MCF 10A (cell line): ENCODE results near the gene PAQR6. TPM values are rescaled to one million over a fixed set of nuclear protein-coding genes. Genes with fewer than 3 reads are reported as not detected.
A peak's percentile ranks its signal among the peaks of the same experiment; 100 is the strongest.
"Not testable (repeated sequence)": the region's sequence is repeated elsewhere in the genome, so short reads cannot be mapped to it uniquely, and the experiment has no call there.

Experiments used
- BruUV-seq: library from RNA; stranded (reverse); fragments of 400-500 nt; replicated peaks from 2 replicates; lab custom pipeline; 2021; lab: Mats Ljungman, UMichigan
- CTCF ChIA-PET: fragments of 300-600 bp; sonication (Branson Sonifier 250); formaldehyde crosslinking; extraction: SDS; loops from one replicate; lab custom pipeline; 2021; ENCODE audit warnings: antibody characterized with exemption, inconsistent platforms; lab: Yijun Ruan, JAX
- POLR2A ChIA-PET: fragments of 300-600, 350-650 bp; sonication (Branson Sonifier 250); formaldehyde crosslinking; extraction: SDS; loops from one replicate; lab custom pipeline; 2020; ENCODE audit warnings: antibody characterized with exemption, inconsistent platforms; lab: Yijun Ruan, JAX
- DNase-seq: peaks from one replicate; pipeline ENCODE4 v3.0.0-alpha.2; 2018; ENCODE audit not compliant: unreplicated experiment
- H3K27ac Mint-ChIP-seq: one replicate; pipeline ENCODE4 v1.8.0; 2022; ENCODE audit warnings: mild to moderate bottlenecking, low read depth, mixed read lengths; ENCODE audit not compliant: unreplicated experiment
- H3K27me3 Mint-ChIP-seq: one replicate; pipeline ENCODE4 v1.8.0; 2022; ENCODE audit warnings: mixed read lengths; ENCODE audit not compliant: insufficient read depth, unreplicated experiment
- H3K36me3 Mint-ChIP-seq: one replicate; pipeline ENCODE4 v1.8.0; 2022; ENCODE audit warnings: mild to moderate bottlenecking, moderate library complexity, mixed read lengths; ENCODE audit not compliant: insufficient read depth, unreplicated experiment
- H3K4me1 Mint-ChIP-seq: one replicate; pipeline ENCODE4 v1.8.0; 2022; ENCODE audit warnings: mixed read lengths; ENCODE audit not compliant: insufficient read depth, unreplicated experiment
- H3K4me3 Mint-ChIP-seq: one replicate; pipeline ENCODE4 v1.8.0; 2022; ENCODE audit warnings: mild to moderate bottlenecking, moderate library complexity, mixed read lengths; ENCODE audit not compliant: unreplicated experiment
- H3K9me3 Mint-ChIP-seq: one replicate; pipeline ENCODE4 v1.8.0; 2022; ENCODE audit warnings: mixed read lengths; ENCODE audit not compliant: unreplicated experiment
- CTCF ChIP-seq: fragments of 200-600 bp; IDR thresholded peaks from one replicate; pipeline ENCODE4 v1.8.0; 2022; ENCODE audit warnings: antibody characterized with exemption, mild to moderate bottlenecking; ENCODE audit not compliant: unreplicated experiment
- intact Hi-C: fragments of 100-400 bp; cut with micrococcal nuclease; formaldehyde crosslinking; loops from 2 replicates; pipeline ENCODE4 v1.14.1; 2022
- total RNA-seq: library from RNA; stranded (reverse); gene quantifications from 2 replicates; pipeline ENCODE4 v1.2.3, GENCODE V29; 2022

Gene PAQR6
- total RNA-seq, 1 experiment from 2014 or later = 21.5 TPM

GRCh38 chr1:156225677-156226014 is 22.2 kb downstream of the PAQR6 start:
- ChIA-PET CTCF (interaction anchor here (0.6 to 22.6 kb wide), 45 partner anchors 8 to 292 kb away, joined by 3 to 524 read pairs (median 6); partner anchors contain the start of genes BGLAP, KHDC4, PAQR6 and PMF1), POLR2A (interaction anchor here (0.6 to 5.1 kb wide), 15 partner anchors 8 to 135 kb away, joined by 3 to 52 read pairs (median 3); partner anchors contain the start of genes PMF1 and SEMA4A)
- Mint-ChIP-seq H3K4me3 (no peak overlapping the region), H3K4me1 (peaks cover 27% of the 10 kb centered on the region), H3K27ac (peak overlapping the region; percentile 10), H3K27me3 (no peaks in the 10 kb centered on the region), H3K36me3 (peaks cover 58% of the 10 kb centered on the region), H3K9me3 (no peaks in the 10 kb centered on the region)
- no TSS peak for BruUV-seq
- TF ChIP-seq CTCF = no peak
- no peak for DNase-seq
- intact Hi-C loops = loop anchor here (1.0 kb wide), 3 partner anchors 79 to 135 kb away; no protein-coding TSS in a partner anchor

- ChIA-PET POLR2A (interaction anchor here (0.6 to 0.9 kb wide), 2 partner anchors 9 to 95 kb away, joined by 3 to 5 read pairs; partner anchors contain the start of gene PMF1), CTCF (interaction anchor here (0.6 to 22.6 kb wide), 6 partner anchors 14 to 156 kb away, joined by 3 to 524 read pairs (median 4); no protein-coding TSS in a partner anchor)
- peaks cover 42% of the 10 kb centered on the region for H3K4me1 Mint-ChIP-seq
- no TSS peak for BruUV-seq
- DNase-seq = no peak
- intact Hi-C loops = no loop called here
- no peak overlapping the region for H3K4me3 Mint-ChIP-seq
- no peaks in the 10 kb centered on the region for H3K27me3 Mint-ChIP-seq
- no peak overlapping the region for H3K27ac Mint-ChIP-seq
- no peak for TF ChIP-seq CTCF
- no peaks in the 10 kb centered on the region for H3K9me3 Mint-ChIP-seq
- peaks cover 54% of the 10 kb centered on the region for H3K36me3 Mint-ChIP-seq
These were observed 25.7 kb downstream of the PAQR6 start for GRCh38 chr1:156221986-156222692.

- Mint-ChIP-seq H3K4me3 (no peak overlapping the region), H3K36me3 (peaks cover 48% of the 10 kb centered on the region), H3K4me1 (peaks cover 38% of the 10 kb centered on the region), H3K27me3 (no peaks in the 10 kb centered on the region), H3K9me3 (no peaks in the 10 kb centered on the region), H3K27ac (no peak overlapping the region)
- BruUV-seq = no TSS peak
- intact Hi-C loops = no loop called here
- CTCF ChIA-PET = interaction anchor here (0.6 to 22.6 kb wide), 6 partner anchors 25 to 145 kb away, joined by 3 to 524 read pairs (median 3); no protein-coding TSS in a partner anchor
- DNase-seq = no peak
- no peak for TF ChIP-seq CTCF
- POLR2A ChIA-PET = interaction anchor here (1.5 to 2.4 kb wide), 2 partner anchors 91 to 125 kb away, joined by 5 to 6 read pairs; no protein-coding TSS in a partner anchor
These were observed 27.6 kb downstream of the PAQR6 start for GRCh38 chr1:156220226-156220625.

- Mint-ChIP-seq H3K27ac (peak overlapping the region; percentile 47), H3K4me3 (peak overlapping the region; percentile 39), H3K27me3 (no peaks in the 10 kb centered on the region), H3K36me3 (peaks cover 42% of the 10 kb centered on the region), H3K4me1 (peaks cover 33% of the 10 kb centered on the region), H3K9me3 (no peaks in the 10 kb centered on the region)
- ChIA-PET CTCF (interaction anchor here (0.6 to 22.6 kb wide), 10 partner anchors 8 to 287 kb away, joined by 3 to 524 read pairs (median 4); partner anchors contain the start of gene SLC25A44), POLR2A (interaction anchor here (0.7 to 2.4 kb wide), 7 partner anchors 10 to 160 kb away, joined by 3 to 6 read pairs (median 5); partner anchors contain the start of gene SLC25A44)
- TF ChIP-seq CTCF = no peak
- BruUV-seq = no TSS peak
- DNase-seq = peak; percentile 83
- intact Hi-C loops = no loop called here
These were observed 30.0 kb downstream of the PAQR6 start for GRCh38 chr1:156217871-156218270.

- H3K27ac Mint-ChIP-seq, BruUV-seq, intact Hi-C loops, H3K9me3 Mint-ChIP-seq, DNase-seq, H3K27me3 Mint-ChIP-seq, H3K4me3 Mint-ChIP-seq: not testable (repeated sequence)
- H3K36me3 Mint-ChIP-seq = peaks cover 30% of the 10 kb centered on the region
- peaks cover 35% of the 10 kb centered on the region for H3K4me1 Mint-ChIP-seq
- POLR2A ChIA-PET = interaction anchor here (0.7 to 5.1 kb wide), 2 partner anchors 9 to 11 kb away, joined by 5 to 52 read pairs; no protein-coding TSS in a partner anchor
- CTCF ChIA-PET = interaction anchor here (0.9 to 4.5 kb wide), 2 partner anchors 9 to 247 kb away, joined by 3 to 57 read pairs; no protein-coding TSS in a partner anchor
These were observed 31.3 kb downstream of the PAQR6 start for GRCh38 chr1:156216361-156217086.
